HL-60 (cell line): ENCODE data around the gene WDR1.

ENCODE experiments used
- DNase-seq, 2 experiments: peaks; one replicate each; pipeline ENCODE4 v3.0.0-alpha.2; 2010 to 2020; ENCODE audit warnings: low read depth in 1 of 2, low spot score in 1 of 2
- H3K27ac ChIP-seq: fragments of 250-450 bp; sonication (Bioruptor Pico); replicated peaks from 2 replicates; pipeline ENCODE4 v1.5.1; 2020; ENCODE audit warnings: mild to moderate bottlenecking, moderate library complexity
- H3K27me3 ChIP-seq: fragments of 250-450 bp; sonication (Bioruptor Pico); 2 replicates; pipeline ENCODE4 v1.5.1; 2021; ENCODE audit warnings: mild to moderate bottlenecking, moderate library complexity; ENCODE audit not compliant: insufficient read depth, poor library complexity, severe bottlenecking
- H3K4me3 ChIP-seq: replicated peaks from 2 replicates; pipeline ENCODE4 v1.5.1; 2011; ENCODE audit warnings: mild to moderate bottlenecking, control low read depth, low read length; ENCODE audit not compliant: insufficient read depth
- CTCF ChIP-seq: IDR thresholded peaks from one replicate; pipeline ENCODE4 v1.5.1; 2011; ENCODE audit warnings: low read length, control low read depth, inconsistent platforms; ENCODE audit not compliant: insufficient read depth
- GABPA ChIP-seq: IDR thresholded peaks from 2 replicates; pipeline ENCODE4 v1.6.1; 2012; ENCODE audit warnings: low read depth
- POLR2AphosphoS5 ChIP-seq: IDR thresholded peaks from 2 replicates; pipeline ENCODE4 v1.6.1; 2012; ENCODE audit warnings: low read depth
- SPI1 ChIP-seq: IDR thresholded peaks from 2 replicates; pipeline ENCODE4 v1.6.1; 2012; ENCODE audit warnings: low read depth, mild to moderate bottlenecking, borderline replicate concordance
- TF ChIP-seq, protein P1 (sequence below): IDR thresholded peaks from 2 replicates; pipeline ENCODE4 v1.6.1; 2012; ENCODE audit warnings: low read depth; ENCODE audit not compliant: insufficient replicate concordance

Gene WDR1

GRCh38 chr4:10066206-10066605 is 50.4 kb downstream of the WDR1 start:
- DNase-seq = no peak
- H3K4me3 ChIP-seq = no peak overlapping the region
- no peak overlapping the region for H3K27ac ChIP-seq
- no peaks in the 10 kb centered on the region for H3K27me3 ChIP-seq
- no peak for TF ChIP-seq GABPA
- TF ChIP-seq, protein P1, sequence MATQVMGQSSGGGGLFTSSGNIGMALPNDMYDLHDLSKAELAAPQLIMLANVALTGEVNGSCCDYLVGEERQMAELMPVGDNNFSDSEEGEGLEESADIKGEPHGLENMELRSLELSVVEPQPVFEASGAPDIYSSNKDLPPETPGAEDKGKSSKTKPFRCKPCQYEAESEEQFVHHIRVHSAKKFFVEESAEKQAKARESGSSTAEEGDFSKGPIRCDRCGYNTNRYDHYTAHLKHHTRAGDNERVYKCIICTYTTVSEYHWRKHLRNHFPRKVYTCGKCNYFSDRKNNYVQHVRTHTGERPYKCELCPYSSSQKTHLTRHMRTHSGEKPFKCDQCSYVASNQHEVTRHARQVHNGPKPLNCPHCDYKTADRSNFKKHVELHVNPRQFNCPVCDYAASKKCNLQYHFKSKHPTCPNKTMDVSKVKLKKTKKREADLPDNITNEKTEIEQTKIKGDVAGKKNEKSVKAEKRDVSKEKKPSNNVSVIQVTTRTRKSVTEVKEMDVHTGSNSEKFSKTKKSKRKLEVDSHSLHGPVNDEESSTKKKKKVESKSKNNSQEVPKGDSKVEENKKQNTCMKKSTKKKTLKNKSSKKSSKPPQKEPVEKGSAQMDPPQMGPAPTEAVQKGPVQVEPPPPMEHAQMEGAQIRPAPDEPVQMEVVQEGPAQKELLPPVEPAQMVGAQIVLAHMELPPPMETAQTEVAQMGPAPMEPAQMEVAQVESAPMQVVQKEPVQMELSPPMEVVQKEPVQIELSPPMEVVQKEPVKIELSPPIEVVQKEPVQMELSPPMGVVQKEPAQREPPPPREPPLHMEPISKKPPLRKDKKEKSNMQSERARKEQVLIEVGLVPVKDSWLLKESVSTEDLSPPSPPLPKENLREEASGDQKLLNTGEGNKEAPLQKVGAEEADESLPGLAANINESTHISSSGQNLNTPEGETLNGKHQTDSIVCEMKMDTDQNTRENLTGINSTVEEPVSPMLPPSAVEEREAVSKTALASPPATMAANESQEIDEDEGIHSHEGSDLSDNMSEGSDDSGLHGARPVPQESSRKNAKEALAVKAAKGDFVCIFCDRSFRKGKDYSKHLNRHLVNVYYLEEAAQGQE = no peak
- no peak for TF ChIP-seq POLR2AphosphoS5

GRCh38 chr4:10063544-10064300 is 52.9 kb downstream of the WDR1 start:
- no peak overlapping the region for H3K27ac ChIP-seq
- H3K27me3 ChIP-seq = no peaks in the 10 kb centered on the region
- H3K4me3 ChIP-seq = no peak overlapping the region
- TF ChIP-seq CTCF (peak; percentile 75), POLR2AphosphoS5 (no peak)
- TF ChIP-seq, protein P1 = no peak
- peak; percentile 33 to 57 for DNase-seq

DNA sequence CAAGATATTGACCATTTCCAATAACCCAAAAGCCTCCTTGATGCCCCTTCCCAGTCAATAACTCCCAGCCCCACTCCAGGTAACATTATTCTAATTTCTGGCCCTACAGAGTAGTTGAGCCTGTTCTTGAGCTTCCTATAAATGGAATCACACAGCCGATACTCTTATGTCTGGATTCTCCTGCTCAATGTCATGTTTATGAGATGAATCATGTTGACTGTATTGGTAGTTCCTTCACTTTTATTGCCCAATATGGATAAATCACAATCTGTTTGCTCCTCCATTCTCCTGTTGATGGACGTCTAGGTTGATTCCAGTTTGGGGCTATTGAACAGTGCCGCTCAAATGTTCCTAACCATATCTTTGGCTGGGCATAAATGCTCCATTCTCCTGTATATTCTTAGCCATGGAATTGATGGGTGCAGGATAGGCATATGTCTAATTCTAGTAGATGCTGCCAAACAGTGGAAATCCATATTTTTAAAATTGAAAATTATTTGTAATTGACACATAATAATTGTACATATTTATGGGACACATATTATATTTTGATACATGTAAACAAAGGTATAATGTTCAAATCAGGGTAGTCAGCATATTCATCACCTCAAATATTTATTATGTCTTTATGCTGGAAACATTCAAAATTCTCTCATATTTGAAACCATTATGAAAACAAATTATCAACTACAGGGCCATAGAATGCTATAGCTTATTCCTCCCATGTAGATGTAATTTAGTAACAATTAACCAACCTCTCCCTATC is 54.8 kb downstream of the WDR1 start:
- Histone ChIP-seq H3K27ac (no peak overlapping the region), H3K4me3 (no peak overlapping the region), H3K27me3 (no peaks in the 10 kb centered on the region)
- TF ChIP-seq CTCF (no peak), GABPA (no peak), SPI1 (no peak), POLR2AphosphoS5 (no peak)
- TF ChIP-seq, protein P1 = no peak
- no peak for DNase-seq
